ENCODE data around the gene COA1.
"Not testable (repeated sequence)": the region's sequence is repeated elsewhere in the genome, so short reads cannot be mapped to it uniquely, and the experiment has no call there.

GRCh38 chr7:43596426-43596825 lies 132.9 kb downstream of the COA1 start:
- TF ChIP-seq POLR2A (IDR thresholded peaks at IDR 0.05; ENCODE audit: low read length); USF2 (IDR thresholded peaks at IDR 0.05); MAX (IDR thresholded peaks at IDR 0.05); JUN (IDR thresholded peaks at IDR 0.05); EP300 (IDR thresholded peaks at IDR 0.05); CTCF (IDR thresholded peaks at IDR 0.05); ESRRA (IDR thresholded peaks at IDR 0.05; ENCODE audit: borderline replicate concordance, low read length); FOXS1 (CRISPR knock-in tag; IDR thresholded peaks at IDR 0.05); NFE2L2 (conservative IDR thresholded peaks at IDR 0.05; ENCODE audit: low read length); REST (IDR thresholded peaks at IDR 0.05); POLR2AphosphoS2 (conservative IDR thresholded peaks at IDR 0.05; ENCODE audit: low read length): not testable (repeated sequence)

Measured in A549 (cell line).